Endothelial cell of umbilical vein (primary cell): ENCODE measurements around the gene NKAP.

Experiments used
- CTCF ChIP-seq, 2 donors: IDR thresholded peaks; 1 replicate in 1 of 2; 2 replicates in 1 of 2; pipeline ENCODE4 v1.5.1; 2011; ENCODE audit warnings: low read length in 2 of 2, mild to moderate bottlenecking in 2 of 2, moderate library complexity in 2 of 2, control low read depth in 1 of 2, inconsistent platforms in 1 of 2, low read depth in 1 of 2; ENCODE audit not compliant: insufficient read depth in 1 of 2; ENCODE audit errors: extremely low read depth in 1 of 2
- EZH2 ChIP-seq: IDR thresholded peaks from 2 replicates; pipeline ENCODE4 v1.6.1; 2012; ENCODE audit warnings: borderline replicate concordance, low read depth, mild to moderate bottlenecking, moderate library complexity, low read length, inconsistent platforms; ENCODE audit not compliant: severe bottlenecking
- JUN ChIP-seq: IDR thresholded peaks from 2 replicates; pipeline ENCODE4 v1.6.1; 2011; ENCODE audit warnings: borderline replicate concordance, low read depth; ENCODE audit not compliant: insufficient read length, insufficient read depth
- MAX ChIP-seq: IDR thresholded peaks from 2 replicates; pipeline ENCODE4 v1.6.1; 2011; ENCODE audit not compliant: insufficient read depth, insufficient read length
- POLR2A ChIP-seq: IDR thresholded peaks from 2 replicates; pipeline ENCODE4 v1.6.1; 2012; ENCODE audit warnings: low read depth, mild to moderate bottlenecking, control low read depth, low read length
- POLR2AphosphoS5 ChIP-seq: IDR thresholded peaks from 2 replicates; pipeline ENCODE4 v1.6.1; 2012; ENCODE audit warnings: low read depth, mild to moderate bottlenecking, control low read depth, low read length, moderate library complexity; ENCODE audit not compliant: insufficient read depth

GRCh38 chrX:119983494-119983893 is 39.9 kb upstream of the NKAP start:
- no peak for TF ChIP-seq POLR2AphosphoS5
- no peak for TF ChIP-seq CTCF (IDR thresholded peaks at IDR 0.05; ENCODE audit: extremely low read depth in 1 of 2, insufficient read depth in 1 of 2, low read depth in 1 of 2, low read length in 2 of 2)
- no peak for TF ChIP-seq JUN
- TF ChIP-seq EZH2: no peak
- no peak for TF ChIP-seq POLR2A
- no peak for TF ChIP-seq MAX
